CD14-positive monocyte (primary cell): Measurements from ENCODE around the gene CEACAM6. TPM values are rescaled to one million over a fixed set of nuclear protein-coding genes. Genes with fewer than 3 reads are reported as not detected.

Experiments used
- DNase-seq, 3 donors: peaks; one replicate each; pipeline ENCODE4 v3.0.0-alpha.2; 2011 to 2022
- H2AFZ ChIP-seq: 2 replicates; pipeline ENCODE4 v1.6.0; 2012; ENCODE audit warnings: mild to moderate bottlenecking, low read depth, low read length, inconsistent platforms; ENCODE audit not compliant: insufficient read depth, poor library complexity, severe bottlenecking
- H3K27ac ChIP-seq, 2 donors: 1 replicate in 1 of 2; 2 replicates in 1 of 2; pipeline ENCODE4 v1.5.1; 2012 to 2013; ENCODE audit warnings: low read length in 2 of 2, control low read depth in 1 of 2, inconsistent platforms in 1 of 2, low read depth in 1 of 2, mild to moderate bottlenecking in 1 of 2
- H3K27me3 ChIP-seq, 2 donors: one replicate each; pipeline versions ENCODE4 v1.6.0 to v1.6.1; 2011 to 2013; ENCODE audit warnings: low read length in 2 of 2; ENCODE audit not compliant: control insufficient read depth in 2 of 2, insufficient read depth in 2 of 2
- H3K36me3 ChIP-seq, 2 donors: replicated peaks in 1 of 2; 1 replicate in 1 of 2; 2 replicates in 1 of 2; pipeline versions ENCODE4 v1.5.1 to v1.6.1; 2012 to 2013; ENCODE audit warnings: low read length in 2 of 2, control low read depth in 1 of 2, inconsistent platforms in 1 of 2, mild to moderate bottlenecking in 1 of 2; ENCODE audit not compliant: insufficient read depth in 2 of 2, control insufficient read depth in 1 of 2
- H3K4me1 ChIP-seq, 2 donors: 1 replicate in 1 of 2; 2 replicates in 1 of 2; pipeline versions ENCODE4 v1.5.1 to v1.6.1; 2012 to 2013; ENCODE audit warnings: low read length in 2 of 2, control low read depth in 1 of 2, inconsistent platforms in 1 of 2, mild to moderate bottlenecking in 1 of 2, moderate library complexity in 1 of 2; ENCODE audit not compliant: insufficient read depth in 2 of 2, control insufficient read depth in 1 of 2
- H3K4me2 ChIP-seq: replicated peaks from 2 replicates; pipeline ENCODE3; 2012; ENCODE audit warnings: low read length, moderate library complexity, mild to moderate bottlenecking; ENCODE audit not compliant: poor library complexity, severe bottlenecking; ENCODE audit errors: extremely low read depth
- H3K4me3 ChIP-seq, 3 experiments: fragments of 200-600 bp in 1 of 3; sonication (generic) in 1 of 3; replicated peaks in 1 of 3; 1 replicate in 2 of 3; 2 replicates in 1 of 3; pipeline ENCODE4 v1.5.1; 2011 to 2013; ENCODE audit warnings: low read length in 3 of 3, mild to moderate bottlenecking in 3 of 3, control low read depth in 2 of 3, low read depth in 2 of 3, inconsistent platforms in 1 of 3, moderate library complexity in 1 of 3
- H3K79me2 ChIP-seq: 2 replicates; pipeline ENCODE4 v1.6.0; 2012; ENCODE audit warnings: mild to moderate bottlenecking, control low read depth, inconsistent platforms, low read length, moderate library complexity; ENCODE audit not compliant: insufficient read depth
- H3K9ac ChIP-seq: 2 replicates; pipeline ENCODE4 v1.6.0; 2017; ENCODE audit warnings: low read length, mild to moderate bottlenecking; ENCODE audit not compliant: insufficient read depth, poor library complexity, severe bottlenecking
- H3K9me3 ChIP-seq, 2 donors: replicated peaks in 1 of 2; 1 replicate in 1 of 2; 2 replicates in 1 of 2; pipeline versions ENCODE4 v1.5.1 to v1.6.1; 2012 to 2013; ENCODE audit warnings: low read length in 2 of 2, control low read depth in 1 of 2; ENCODE audit not compliant: control insufficient read depth in 1 of 2, insufficient read depth in 1 of 2
- H4K20me1 ChIP-seq: 2 replicates; pipeline ENCODE4 v1.6.0; 2012; ENCODE audit warnings: mild to moderate bottlenecking, low read length, control low read depth, moderate library complexity; ENCODE audit not compliant: insufficient read depth
- H3K27ac Mint-ChIP-seq, 7 donors: one replicate each; pipeline ENCODE4 v1.8.0; 2020; ENCODE audit warnings: mild to moderate bottlenecking in 7 of 7, mixed read lengths in 7 of 7, moderate library complexity in 6 of 7, inconsistent platforms in 2 of 7
- H3K27me3 Mint-ChIP-seq, 3 donors: one replicate each; pipeline ENCODE4 v1.8.0; 2021 to 2022; ENCODE audit warnings: low read depth in 3 of 3, mild to moderate bottlenecking in 3 of 3, mixed read lengths in 3 of 3, moderate library complexity in 3 of 3, inconsistent platforms in 1 of 3
- H3K36me3 Mint-ChIP-seq, 2 donors: one replicate each; pipeline ENCODE4 v1.8.0; 2020; ENCODE audit warnings: mixed read lengths in 2 of 2, inconsistent platforms in 1 of 2, mild to moderate bottlenecking in 1 of 2
- H3K4me1 Mint-ChIP-seq: one replicate; pipeline ENCODE4 v1.8.0; 2020; ENCODE audit warnings: mild to moderate bottlenecking, mixed read lengths
- H3K4me3 Mint-ChIP-seq, 2 donors: one replicate each; pipeline ENCODE4 v1.8.0; 2020; ENCODE audit warnings: mild to moderate bottlenecking in 2 of 2, mixed read lengths in 2 of 2, moderate library complexity in 1 of 2
- H3K9me3 Mint-ChIP-seq, 7 donors: one replicate each; pipeline ENCODE4 v1.8.0; 2020 to 2022; ENCODE audit warnings: mixed read lengths in 7 of 7, mild to moderate bottlenecking in 6 of 7, moderate library complexity in 6 of 7, inconsistent platforms in 2 of 7
- CTCF ChIP-seq: fragments of 200-600 bp; IDR thresholded peaks from one replicate; pipeline ENCODE4 v1.8.0; 2022; ENCODE audit warnings: antibody characterized with exemption, mild to moderate bottlenecking
- WGBS: methylation state at CpG from one replicate; pipeline ENCODE4 v1.1.5; 2013; ENCODE audit warnings: missing lambda C conversion rate; ENCODE audit not compliant: insufficient coverage; 5-methylcytosine and 5-hydroxymethylcytosine counted together
- intact Hi-C, 2 donors: fragments of 100-400 bp; cut with micrococcal nuclease; formaldehyde crosslinking; loops; one replicate each; pipeline versions ENCODE4 v1.15.0 to v1.15.1; 2023
- polyA plus RNA-seq, 3 donors: library from polyadenylated mRNA; depleted of rRNA in 1 of 3; unstranded in 2 of 3; stranded (reverse) in 1 of 3; fragments of 300-500 nt in 2 of 3; fragments of >200 nt in 1 of 3; fragmentation: Illumina TruSeq in 2 of 3; gene quantifications; 1 replicate in 2 of 3; 2 replicates in 1 of 3; pipeline ENCODE4 v1.2.3, GENCODE V29; 2012 to 2021

The CEACAM6 gene
- polyA plus RNA-seq, 3 donors = 0.07 TPM; not detected in 2

GRCh38 chr19:41744850-41745249 lies 10.5 kb upstream of the CEACAM6 start:
- H3K27ac Mint-ChIP-seq = peak overlapping the region in 4 of 7 donors; percentile 36 to 79 (median 56)
- H3K9ac ChIP-seq = no peak overlapping the region
- H3K27me3 ChIP-seq = peaks cover 2 to 4% of the 10 kb centered on the region in 2 donors
- no peak overlapping the region for H3K27ac ChIP-seq
- intact Hi-C loops = loop anchor here in 1 of 2 donors (5.0 kb wide), 1 partner anchor 38 kb away; the partner anchor contains the start of gene CEACAM5
- no peak overlapping the region for H3K4me2 ChIP-seq
- H3K9me3 ChIP-seq = no peaks in the 10 kb centered on the region
- H3K27me3 Mint-ChIP-seq = peaks cover 6 to 13% (median 10%) of the 10 kb centered on the region in 3 donors
- no peaks in the 10 kb centered on the region for H3K9me3 Mint-ChIP-seq
- H3K79me2 ChIP-seq = no peaks in the 10 kb centered on the region
- no peak for TF ChIP-seq CTCF
- H2AFZ ChIP-seq = no peak overlapping the region
- no CpG with 5 or more reads among the region's 4 CpGs for WGBS
- DNase-seq = peak; percentile 37 to 60 (median 47)
- H3K36me3 ChIP-seq = no peaks in the 10 kb centered on the region
- no peaks in the 10 kb centered on the region for H3K36me3 Mint-ChIP-seq
- no peak overlapping the region for H3K4me3 ChIP-seq
- H3K4me1 ChIP-seq = peaks cover 39 to 40% of the 10 kb centered on the region in 2 donors
- no peaks in the 10 kb centered on the region for H4K20me1 ChIP-seq
- peak overlapping the region in 1 of 2 donors; percentile 16 for H3K4me3 Mint-ChIP-seq
- peaks cover 42% of the 10 kb centered on the region for H3K4me1 Mint-ChIP-seq

- peak overlapping the region in 5 of 7 donors; percentile 5 to 79 (median 71) for H3K27ac Mint-ChIP-seq
These were observed 9.6 kb upstream of the CEACAM6 start for GRCh38 chr19:41745756-41746155.

More at GRCh38 chr19:41745756-41746155, 9.6 kb upstream of the CEACAM6 start:
- Mint-ChIP-seq H3K36me3 (no peaks in the 10 kb centered on the region), H3K4me1 (peaks cover 46% of the 10 kb centered on the region), H3K9me3 (peaks cover 0 to 2% (median 0%) of the 10 kb centered on the region in 7 donors), H3K4me3 (peak overlapping the region in 1 of 2 donors; percentile 58), H3K27me3 (peaks cover 6 to 13% (median 10%) of the 10 kb centered on the region in 3 donors)
- H3K27me3 ChIP-seq = peaks cover 2 to 4% of the 10 kb centered on the region in 2 donors
- no peak overlapping the region for H2AFZ ChIP-seq
- no peak overlapping the region for H3K27ac ChIP-seq
- no peak for TF ChIP-seq CTCF
- no peaks in the 10 kb centered on the region for H3K79me2 ChIP-seq
- no peaks in the 10 kb centered on the region for H3K36me3 ChIP-seq
- peak overlapping the region in 1 of 3 experiments; percentile 13 for H3K4me3 ChIP-seq
- H4K20me1 ChIP-seq = no peaks in the 10 kb centered on the region
- WGBS = no CpG with 5 or more reads among the region's 5 CpGs
- H3K4me2 ChIP-seq = no peak overlapping the region
- peak; percentile 28 to 55 (median 51) for DNase-seq
- H3K9me3 ChIP-seq = no peaks in the 10 kb centered on the region
- intact Hi-C loops = loop anchor here in 1 of 2 donors (5.0 kb wide), 1 partner anchor 38 kb away; the partner anchor contains the start of gene CEACAM5
- H3K9ac ChIP-seq = no peak overlapping the region
- H3K4me1 ChIP-seq = peaks cover 39 to 40% of the 10 kb centered on the region in 2 donors
